ENCODE data around the gene GRM2. TPM values are rescaled to one million over a fixed set of nuclear protein-coding genes. Genes with fewer than 3 reads are reported as not detected.
A peak's percentile ranks its signal among the peaks of the same experiment; 100 is the strongest.
"Not testable (repeated sequence)": the region's sequence is repeated elsewhere in the genome, so short reads cannot be mapped to it uniquely, and the experiment has no call there.

The GRM2 gene
- total RNA-seq, 1 donor from 2014 or later, result 0.86 TPM

DNA sequence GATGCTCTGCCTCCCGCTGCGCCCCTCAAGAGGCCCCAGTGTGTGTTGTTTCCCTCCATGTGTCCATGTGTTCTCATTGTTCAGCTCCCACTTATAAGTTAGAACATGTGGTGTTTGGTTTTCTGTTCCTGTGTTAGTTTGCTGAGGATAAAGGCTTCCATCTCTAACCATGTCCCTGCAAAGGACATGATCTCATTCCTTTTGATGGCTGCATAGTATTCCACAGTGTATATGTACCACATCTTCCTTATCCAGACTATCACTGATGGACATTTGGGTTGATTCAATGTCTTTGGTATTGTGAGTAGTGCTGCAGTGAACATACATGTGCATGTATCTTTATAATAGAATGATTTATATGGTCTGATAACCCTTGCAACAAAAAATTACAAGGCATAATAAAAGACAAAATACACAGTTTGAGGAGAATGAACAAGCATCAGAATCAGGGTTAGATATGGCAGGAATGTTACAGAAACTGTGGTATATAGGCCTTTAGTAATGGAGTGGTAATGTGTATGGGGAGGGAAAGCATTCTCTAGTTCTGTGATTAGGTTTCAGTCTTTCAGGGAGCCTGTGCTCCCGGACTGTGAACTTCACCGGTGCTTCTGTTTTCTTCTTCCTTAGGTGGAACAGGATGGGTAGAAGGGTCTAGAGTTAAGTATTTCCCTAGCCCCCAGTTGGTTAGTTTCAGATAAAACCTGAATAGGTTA lies 27.1 kb downstream of the GRM2 start:
- intact Hi-C loops (cut with micrococcal nuclease), result loop anchor here (1.0 kb wide), 2 partner anchors 14 to 48 kb away; no protein-coding TSS in a partner anchor
- peak overlapping the region; percentile 52 for H3K4me3 Mint-ChIP-seq
- H3K36me3 Mint-ChIP-seq (ENCODE audit: low read depth), result no peaks in the 10 kb centered on the region
- peak overlapping the region; percentile 83 for H3K27ac Mint-ChIP-seq
- H3K9me3 Mint-ChIP-seq, result peaks cover 4% of the 10 kb centered on the region
- no peak for DNase-seq
- peaks cover 33% of the 10 kb centered on the region for H3K4me1 Mint-ChIP-seq
- peaks cover 8% of the 10 kb centered on the region for H3K27me3 Mint-ChIP-seq

DNA sequence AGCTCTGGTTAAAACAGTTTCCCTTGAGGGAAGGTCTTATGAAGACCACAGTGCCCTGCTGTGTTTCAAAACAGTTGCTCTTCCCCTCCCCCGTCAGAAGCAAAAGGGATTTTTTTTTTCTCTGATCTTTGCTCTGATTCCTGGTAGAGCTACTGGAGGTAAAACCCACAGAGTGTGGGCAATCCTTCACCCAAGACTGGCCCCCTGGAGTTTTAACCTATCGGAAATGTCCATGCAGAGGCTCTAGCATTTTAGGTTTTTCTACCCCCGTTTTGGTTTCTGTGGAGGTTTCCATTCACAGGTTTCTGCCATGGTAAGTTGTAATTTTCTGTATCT lies 27.7 kb downstream of the GRM2 start:
- intact Hi-C loops (cut with micrococcal nuclease), result loop anchor here (1.0 kb wide), 2 partner anchors 14 to 48 kb away; no protein-coding TSS in a partner anchor
- Mint-ChIP-seq H3K27ac (peak overlapping the region; percentile 83), H3K27me3 (peaks cover 8% of the 10 kb centered on the region), H3K4me1 (peaks cover 29% of the 10 kb centered on the region), H3K4me3 (peak overlapping the region; percentile 52), H3K9me3 (peaks cover 4% of the 10 kb centered on the region), H3K36me3 (ENCODE audit: low read depth) (no peaks in the 10 kb centered on the region)
- DNase-seq, result peak; percentile 81

DNA sequence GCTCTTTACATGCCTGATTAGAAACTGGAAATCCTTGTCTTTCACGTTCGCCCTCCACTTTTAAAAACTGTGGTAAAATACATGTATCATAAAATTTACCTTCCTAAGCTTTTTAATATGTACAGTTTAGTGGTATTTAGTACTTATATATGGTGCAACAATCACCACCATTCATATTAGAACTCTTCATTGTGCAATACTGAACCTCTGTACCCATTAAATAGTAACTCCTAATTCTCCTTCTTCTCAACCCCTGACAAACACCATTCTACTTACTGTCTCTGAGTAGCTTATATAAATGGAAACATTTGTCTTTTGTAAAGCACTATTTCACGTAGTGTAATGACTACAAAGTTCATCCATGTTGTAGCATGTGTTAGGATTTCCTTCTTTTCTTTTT lies 28.2 kb downstream of the GRM2 start:
- no peaks in the 10 kb centered on the region for H3K36me3 Mint-ChIP-seq (ENCODE audit: low read depth)
- peaks cover 4% of the 10 kb centered on the region for H3K9me3 Mint-ChIP-seq
- peaks cover 8% of the 10 kb centered on the region for H3K27me3 Mint-ChIP-seq
- peaks cover 26% of the 10 kb centered on the region for H3K4me1 Mint-ChIP-seq
- peak overlapping the region; percentile 83 for H3K27ac Mint-ChIP-seq
- peak overlapping the region; percentile 52 for H3K4me3 Mint-ChIP-seq
- intact Hi-C loops (cut with micrococcal nuclease), result no loop called here
- no peak for DNase-seq

GRCh38 chr3:51735950-51736349 lies 29.1 kb downstream of the GRM2 start:
- Mint-ChIP-seq H3K9me3 (peaks cover 4% of the 10 kb centered on the region), H3K27ac (no peak overlapping the region), H3K27me3 (peaks cover 8% of the 10 kb centered on the region), H3K36me3 (ENCODE audit: low read depth) (no peaks in the 10 kb centered on the region), H3K4me3 (no peak overlapping the region), H3K4me1 (peaks cover 23% of the 10 kb centered on the region)
- DNase-seq, result no peak
- intact Hi-C loops (cut with micrococcal nuclease), result no loop called here

DNA sequence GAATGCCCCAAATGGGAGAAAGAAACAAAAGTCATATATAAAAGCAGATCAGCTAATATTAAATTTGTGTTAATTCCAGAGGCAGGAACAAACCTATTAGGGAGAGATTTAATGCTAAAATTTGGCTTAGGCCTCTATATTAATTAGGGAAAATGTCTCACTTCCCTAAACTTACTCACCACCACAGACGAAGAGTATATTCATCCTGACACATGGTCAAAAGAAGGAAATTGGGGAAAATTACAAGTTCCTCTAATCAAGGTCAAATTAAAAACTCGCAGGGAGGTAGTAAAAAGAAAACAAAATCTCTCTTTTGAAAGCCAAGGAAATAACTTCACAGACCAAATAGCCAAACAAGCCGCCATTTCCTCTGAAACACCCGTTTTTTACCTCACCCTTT lies 32.2 kb downstream of the GRM2 start:
- intact Hi-C loops (cut with micrococcal nuclease), result no loop called here
- H3K27ac Mint-ChIP-seq, result no peak overlapping the region
- DNase-seq, result no peak
- H3K27me3 Mint-ChIP-seq, result peaks cover 8% of the 10 kb centered on the region
- H3K9me3 Mint-ChIP-seq, result peaks cover 5% of the 10 kb centered on the region
- H3K4me3 Mint-ChIP-seq, result no peak overlapping the region
- no peaks in the 10 kb centered on the region for H3K36me3 Mint-ChIP-seq (ENCODE audit: low read depth)
- peaks cover 20% of the 10 kb centered on the region for H3K4me1 Mint-ChIP-seq

- H3K4me3 Mint-ChIP-seq; H3K27me3 Mint-ChIP-seq; H3K27ac Mint-ChIP-seq; H3K36me3 Mint-ChIP-seq (ENCODE audit: low read depth); intact Hi-C loops (cut with micrococcal nuclease); H3K4me1 Mint-ChIP-seq; H3K9me3 Mint-ChIP-seq: not testable (repeated sequence)
- DNase-seq, result peak; percentile 31
Measured at GRCh38 chr3:51742320-51742719, 35.5 kb downstream of the GRM2 start.

DNA sequence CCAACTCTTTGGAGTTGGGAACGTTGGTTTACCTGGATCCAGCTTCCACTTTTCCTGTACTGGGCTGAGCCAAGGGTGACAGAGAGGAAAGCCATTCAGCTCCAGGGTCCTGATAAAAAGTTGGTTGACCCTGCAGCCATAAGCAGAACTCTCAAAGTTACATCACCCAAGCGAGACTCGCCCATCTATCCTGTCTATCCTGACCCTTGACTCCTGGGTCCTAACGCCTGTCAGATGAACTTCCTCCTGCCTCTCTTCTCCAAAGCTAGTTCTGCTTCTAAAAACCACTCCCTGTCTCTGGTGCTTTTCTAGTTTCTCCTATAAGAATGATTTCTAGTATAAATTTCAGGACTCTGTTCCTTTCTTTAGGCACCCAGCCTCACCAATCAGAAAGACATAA lies 36.1 kb downstream of the GRM2 start:
- H3K27ac Mint-ChIP-seq; H3K36me3 Mint-ChIP-seq (ENCODE audit: low read depth); H3K27me3 Mint-ChIP-seq; H3K4me3 Mint-ChIP-seq; H3K4me1 Mint-ChIP-seq; H3K9me3 Mint-ChIP-seq; intact Hi-C loops (cut with micrococcal nuclease): not testable (repeated sequence)
- DNase-seq, result peak; percentile 53

- Mint-ChIP-seq H3K27ac (no peak overlapping the region), H3K27me3 (no peaks in the 10 kb centered on the region), H3K9me3 (peaks cover 3% of the 10 kb centered on the region), H3K4me1 (peaks cover 16% of the 10 kb centered on the region), H3K36me3 (ENCODE audit: low read depth) (peaks cover 2% of the 10 kb centered on the region), H3K4me3 (no peak overlapping the region)
- intact Hi-C loops (cut with micrococcal nuclease), result loop anchor here (1.0 kb wide), 1 partner anchor 14 kb away; no protein-coding TSS in a partner anchor
- DNase-seq, result no peak
Measured at GRCh38 chr3:51747840-51748239, 41.0 kb downstream of the GRM2 start.

DNA sequence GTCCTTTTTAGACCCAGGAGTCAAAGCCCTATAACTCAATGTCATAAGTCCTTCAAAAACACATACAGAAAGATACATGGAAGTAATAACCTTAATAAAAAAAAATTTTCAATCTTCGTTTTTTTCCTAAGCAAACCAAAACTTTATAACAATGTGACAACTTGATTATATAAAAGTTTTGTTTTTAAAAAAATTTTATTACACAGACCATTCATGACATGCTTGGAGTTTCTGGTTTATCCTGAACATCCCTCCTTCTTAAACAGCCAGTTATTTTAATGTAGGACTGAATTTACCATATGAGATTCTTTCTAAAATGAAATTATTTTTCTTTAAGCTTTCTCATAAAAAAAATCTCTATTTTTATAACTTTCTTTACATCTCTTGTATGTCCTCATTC lies 41.5 kb downstream of the GRM2 start:
- peaks cover 2% of the 10 kb centered on the region for H3K36me3 Mint-ChIP-seq (ENCODE audit: low read depth)
- intact Hi-C loops (cut with micrococcal nuclease), result loop anchor here (1.0 kb wide), 1 partner anchor 14 kb away; no protein-coding TSS in a partner anchor
- H3K4me3 Mint-ChIP-seq, result no peak overlapping the region
- peaks cover 3% of the 10 kb centered on the region for H3K27me3 Mint-ChIP-seq
- no peak for DNase-seq
- peaks cover 15% of the 10 kb centered on the region for H3K4me1 Mint-ChIP-seq
- peaks cover 3% of the 10 kb centered on the region for H3K9me3 Mint-ChIP-seq
- no peak overlapping the region for H3K27ac Mint-ChIP-seq

GRCh38 chr3:51750878-51751277 lies 44.0 kb downstream of the GRM2 start:
- peaks cover 8% of the 10 kb centered on the region for H3K27me3 Mint-ChIP-seq
- no peak overlapping the region for H3K27ac Mint-ChIP-seq
- H3K4me3 Mint-ChIP-seq, result no peak overlapping the region
- peaks cover 10% of the 10 kb centered on the region for H3K9me3 Mint-ChIP-seq
- H3K36me3 Mint-ChIP-seq (ENCODE audit: low read depth), result peaks cover 2% of the 10 kb centered on the region
- no peak for DNase-seq
- peaks cover 15% of the 10 kb centered on the region for H3K4me1 Mint-ChIP-seq
- intact Hi-C loops (cut with micrococcal nuclease), result no loop called here

GRCh38 chr3:51751287-51751686 lies 44.4 kb downstream of the GRM2 start:
- H3K9me3 Mint-ChIP-seq, result peaks cover 14% of the 10 kb centered on the region
- H3K36me3 Mint-ChIP-seq (ENCODE audit: low read depth), result peaks cover 2% of the 10 kb centered on the region
- H3K27ac Mint-ChIP-seq, result no peak overlapping the region
- H3K4me3 Mint-ChIP-seq, result no peak overlapping the region
- DNase-seq, result peak; percentile 52
- peaks cover 9% of the 10 kb centered on the region for H3K27me3 Mint-ChIP-seq
- intact Hi-C loops (cut with micrococcal nuclease), result no loop called here
- H3K4me1 Mint-ChIP-seq, result peaks cover 15% of the 10 kb centered on the region

DNA sequence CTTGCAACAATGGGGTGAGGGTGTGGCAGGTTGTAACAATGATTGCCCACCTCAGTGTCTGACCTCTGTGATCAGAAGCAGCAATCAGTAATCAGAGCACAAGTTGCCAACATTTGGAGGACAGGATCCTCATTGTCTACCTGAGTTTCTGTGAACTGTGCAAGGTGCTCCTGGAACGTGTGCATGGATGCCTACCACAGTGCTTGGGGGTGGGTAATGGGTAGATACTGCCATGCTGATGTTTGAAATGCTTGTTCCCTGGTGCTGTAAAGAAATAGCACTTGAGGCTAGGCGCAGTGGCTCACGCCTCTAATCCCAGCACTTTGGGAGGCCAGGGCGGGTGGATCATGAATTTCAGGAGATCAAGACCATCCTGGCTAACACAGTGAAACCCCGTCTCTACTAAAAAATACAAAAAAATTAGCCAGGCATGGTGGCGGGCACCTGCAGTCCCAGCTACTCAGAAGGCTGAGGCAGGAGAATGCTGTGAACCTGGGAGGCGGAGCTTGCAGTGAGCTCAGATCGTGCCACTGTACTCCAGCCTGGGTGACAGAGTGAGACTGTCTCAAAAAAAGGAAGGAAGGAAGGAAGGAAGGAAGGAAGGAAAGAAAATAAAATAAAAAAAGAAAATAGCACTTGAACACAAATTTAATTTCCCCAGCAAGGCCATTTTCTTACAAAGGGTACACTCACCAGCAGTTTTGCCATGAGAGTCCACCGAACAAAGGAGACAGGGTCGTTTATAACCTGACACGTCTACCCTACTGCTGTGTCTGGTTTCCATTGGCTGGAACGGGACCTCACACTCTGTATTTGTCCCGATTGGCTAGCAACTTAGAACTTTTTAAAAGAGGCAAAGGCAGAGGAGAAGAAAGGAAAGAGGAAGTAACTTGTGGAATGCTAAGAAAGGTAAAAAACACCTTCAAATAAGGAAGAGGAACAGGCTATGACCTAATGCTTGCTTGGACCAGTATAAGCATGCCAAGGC lies 47.2 kb downstream of the GRM2 start:
- Mint-ChIP-seq H3K27me3 (peaks cover 18% of the 10 kb centered on the region), H3K4me1 (peaks cover 15% of the 10 kb centered on the region), H3K9me3 (peaks cover 17% of the 10 kb centered on the region)
- H3K4me3 Mint-ChIP-seq; intact Hi-C loops (cut with micrococcal nuclease); H3K36me3 Mint-ChIP-seq (ENCODE audit: low read depth); H3K27ac Mint-ChIP-seq: not testable (repeated sequence)
- peak; percentile 33 for DNase-seq

GRCh38 chr3:51759203-51759602 lies 52.3 kb downstream of the GRM2 start:
- peak; percentile 2 for DNase-seq
- peaks cover 27% of the 10 kb centered on the region for H3K9me3 Mint-ChIP-seq
- no peaks in the 10 kb centered on the region for H3K4me1 Mint-ChIP-seq
- no peaks in the 10 kb centered on the region for H3K36me3 Mint-ChIP-seq (ENCODE audit: low read depth)
- intact Hi-C loops (cut with micrococcal nuclease), result no loop called here
- peaks cover 15% of the 10 kb centered on the region for H3K27me3 Mint-ChIP-seq
- no peak overlapping the region for H3K4me3 Mint-ChIP-seq
- no peak overlapping the region for H3K27ac Mint-ChIP-seq

All from activated CD4-positive, alpha-beta T cell treated with anti-CD3 and anti-CD28 coated beads, Interleukin-2, amount 10 ng/mL, durations not matched to agents 24 days and 14 days (primary cell).